ENCODE data around the gene NCKAP1.

The NCKAP1 gene

GRCh38 chr2:183070942-183071844, 32.9 kb upstream of the NCKAP1 start:
- H3K4me3 ChIP-seq (ENCODE audit: low read depth, low read length), result no peak overlapping the region
- in situ Hi-C loops (cut with HindIII; ENCODE audit: low sequenced_read_pairs), result no loop called here
- TF ChIP-seq CTCF (IDR thresholded peaks at IDR 0.05; ENCODE audit: low read depth, low read length, missing control alignments), result peak; percentile 48
- no peak for DNase-seq (ENCODE audit: low read depth)

- TF ChIP-seq CTCF (IDR thresholded peaks at IDR 0.05; ENCODE audit: low read depth, low read length, missing control alignments), result no peak
- in situ Hi-C loops (cut with HindIII; ENCODE audit: low sequenced_read_pairs), result no loop called here
- no peak overlapping the region for H3K4me3 ChIP-seq (ENCODE audit: low read depth, low read length)
- no peak for DNase-seq (ENCODE audit: low read depth)
Observed at GRCh38 chr2:183069174-183069573, 30.9 kb upstream of the NCKAP1 start.

GRCh38 chr2:183068561-183068960, 30.3 kb upstream of the NCKAP1 start:
- in situ Hi-C loops (cut with HindIII; ENCODE audit: low sequenced_read_pairs), result no loop called here
- no peak for DNase-seq (ENCODE audit: low read depth)
- no peak for TF ChIP-seq CTCF (IDR thresholded peaks at IDR 0.05; ENCODE audit: low read depth, low read length, missing control alignments)
- no peak overlapping the region for H3K4me3 ChIP-seq (ENCODE audit: low read depth, low read length)

- H3K4me3 ChIP-seq (ENCODE audit: low read depth, low read length), result no peak overlapping the region
- DNase-seq (ENCODE audit: low read depth), result no peak
- TF ChIP-seq CTCF (IDR thresholded peaks at IDR 0.05; ENCODE audit: low read depth, low read length, missing control alignments), result no peak
- in situ Hi-C loops (cut with HindIII; ENCODE audit: low sequenced_read_pairs), result no loop called here
Observed at GRCh38 chr2:183063083-183063482, 24.8 kb upstream of the NCKAP1 start.

- no peak for TF ChIP-seq CTCF (IDR thresholded peaks at IDR 0.05; ENCODE audit: low read depth, low read length, missing control alignments)
- in situ Hi-C loops (cut with HindIII; ENCODE audit: low sequenced_read_pairs), result no loop called here
- H3K4me3 ChIP-seq (ENCODE audit: low read depth, low read length), result no peak overlapping the region
- no peak for DNase-seq (ENCODE audit: low read depth)
Observed at GRCh38 chr2:183060571-183061231, 22.4 kb upstream of the NCKAP1 start.

GRCh38 chr2:183059561-183059960, 21.3 kb upstream of the NCKAP1 start:
- no peak for TF ChIP-seq CTCF (IDR thresholded peaks at IDR 0.05; ENCODE audit: low read depth, low read length, missing control alignments)
- DNase-seq (ENCODE audit: low read depth), result peak; percentile 62
- H3K4me3 ChIP-seq (ENCODE audit: low read depth, low read length), result no peak overlapping the region
- in situ Hi-C loops (cut with HindIII; ENCODE audit: low sequenced_read_pairs), result no loop called here
